Raji (cell line): ENCODE results near the gene AWAT1.

ENCODE experiments used
- POLR2A ChIP-seq: IDR thresholded peaks from 2 replicates; pipeline ENCODE4 v1.6.1; 2011; ENCODE audit warnings: low read depth, low read length, control low read depth; ENCODE audit not compliant: insufficient read depth

The AWAT1 gene

DNA sequence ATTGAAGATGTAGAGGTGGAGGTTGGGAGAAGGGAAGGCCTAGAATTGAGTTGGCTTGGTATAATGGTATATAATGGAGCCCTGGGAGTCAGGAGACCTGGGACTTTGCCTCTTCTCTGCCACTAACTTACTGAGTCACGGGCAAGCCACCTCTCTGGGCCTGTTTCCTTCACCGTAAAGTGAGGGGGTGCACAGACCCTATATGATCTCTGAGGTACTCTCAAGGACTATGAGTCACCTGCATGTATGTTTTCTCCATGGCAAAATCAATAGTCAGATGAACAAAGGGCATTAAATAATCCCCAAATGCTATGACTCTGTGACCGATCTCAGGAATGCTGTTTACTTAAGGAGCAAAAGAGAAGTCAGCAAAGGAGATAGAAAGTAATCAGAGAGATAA is 20.5 kb downstream of the AWAT1 start:
- no peak for TF ChIP-seq POLR2A

DNA sequence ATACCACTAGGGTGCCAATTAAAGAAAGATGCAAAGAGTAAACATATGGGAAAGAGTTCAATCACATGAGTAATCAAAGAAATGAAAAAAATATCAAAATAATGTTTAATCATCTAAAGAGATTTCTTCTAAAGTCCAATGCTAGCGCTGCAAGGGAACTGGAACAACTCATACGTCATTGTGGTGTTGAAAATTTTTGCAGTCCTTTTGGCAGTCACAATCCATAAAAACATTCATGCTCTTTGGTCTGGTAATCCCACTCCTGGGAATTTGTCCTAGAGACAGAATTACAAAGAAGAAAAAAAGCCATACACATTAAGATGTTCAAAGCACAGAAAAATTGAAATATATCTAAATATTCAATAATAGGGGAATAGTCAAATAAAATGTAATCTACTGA is 21.0 kb downstream of the AWAT1 start:
- TF ChIP-seq POLR2A = no peak

DNA sequence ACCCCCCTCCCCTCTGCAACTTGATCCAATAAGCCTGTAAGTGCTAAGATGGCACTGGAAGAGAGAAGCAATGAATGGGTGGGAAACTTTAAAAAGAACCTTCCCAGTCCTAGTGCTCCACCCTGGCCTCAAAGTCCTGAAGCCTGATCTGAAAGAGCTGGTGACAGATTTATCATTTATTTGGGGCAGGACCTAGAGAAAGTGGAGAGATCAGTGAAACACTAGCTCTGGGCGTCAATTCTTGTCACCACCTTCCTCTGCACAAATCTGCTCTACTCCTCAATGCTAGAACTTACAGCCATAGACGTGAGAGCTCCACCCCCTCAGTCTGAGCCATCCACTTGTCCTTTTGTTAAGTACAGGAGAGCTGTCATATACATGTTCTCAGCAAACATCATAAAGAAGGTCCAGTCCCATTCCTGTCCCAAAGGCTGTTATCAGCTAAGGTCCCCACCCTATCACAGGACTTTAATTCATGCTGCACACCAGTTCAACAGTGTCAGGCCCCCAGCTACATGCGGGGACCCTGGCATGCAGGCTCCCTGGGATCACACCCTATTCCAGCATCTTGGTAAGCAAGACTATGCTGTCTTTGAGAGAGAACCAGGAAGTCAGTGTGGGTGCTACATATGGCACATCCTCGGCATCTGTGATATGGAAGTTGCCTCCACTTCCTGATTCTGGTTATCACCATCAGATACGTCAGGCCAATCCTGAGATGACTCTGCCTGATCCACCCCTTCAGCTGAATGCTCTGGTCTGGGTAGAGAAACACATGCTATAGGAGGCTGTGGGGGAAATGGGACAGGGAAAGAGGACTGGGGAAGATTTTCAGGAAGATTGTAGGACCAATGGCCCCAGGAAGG is 23.2 kb downstream of the AWAT1 start:
- TF ChIP-seq POLR2A = no peak

DNA sequence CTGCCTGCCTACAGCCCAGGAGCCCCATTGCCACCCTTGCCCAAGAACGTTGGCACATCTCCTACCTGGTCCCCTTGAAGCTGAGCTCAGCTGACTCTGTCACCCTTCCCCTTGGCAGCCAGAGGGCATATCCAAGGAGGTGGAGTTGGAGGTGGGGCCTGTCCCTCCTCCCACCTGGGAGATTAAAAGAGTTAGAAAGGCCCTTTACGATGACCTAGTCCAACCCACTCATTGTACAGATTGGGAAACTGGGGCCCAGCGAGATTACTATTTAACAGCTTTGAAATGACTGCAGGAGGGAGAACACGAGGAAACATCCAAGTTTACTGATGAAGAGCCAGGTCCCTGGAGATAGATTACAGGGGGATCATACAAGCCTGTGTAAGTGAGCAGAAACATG is 25.6 kb downstream of the AWAT1 start, which contains the start of gene P2RY4:
P2RY4 (minus strand) TSS at position 101 of the 400 bp plus-strand sequence. CDS start 580 bp downstream, outside the sequence.
- TF ChIP-seq POLR2A = no peak

DNA sequence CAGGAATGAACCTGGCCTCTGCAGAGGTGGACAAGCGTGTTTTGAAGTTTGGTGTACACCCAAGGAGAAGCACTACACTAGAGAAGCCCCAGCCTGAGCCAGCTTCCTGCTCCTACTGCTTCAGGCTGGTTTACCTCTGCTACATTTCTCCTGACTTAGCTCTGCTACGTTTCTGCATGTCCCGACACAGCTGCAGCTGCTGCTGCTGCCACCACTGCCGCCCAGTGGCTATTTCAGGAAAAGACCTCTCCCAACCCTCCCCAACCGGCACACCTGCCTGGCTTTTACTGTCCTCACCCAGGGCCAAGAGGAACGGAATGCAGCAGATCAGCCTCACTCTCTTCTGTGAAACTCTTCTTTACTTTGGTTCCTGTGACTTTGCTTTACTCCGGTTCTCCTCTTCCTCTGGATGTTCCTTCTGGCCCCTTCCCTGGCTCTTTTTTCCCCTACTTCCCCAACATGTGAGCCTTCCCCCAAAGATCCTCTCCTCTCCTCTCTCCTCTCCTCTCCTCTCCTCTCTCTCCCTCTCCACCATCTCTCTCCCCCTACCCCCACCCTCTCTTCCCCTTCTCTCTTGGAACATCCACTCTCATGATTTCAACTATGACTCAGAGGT is 28.6 kb downstream of the AWAT1 start:
- TF ChIP-seq POLR2A = no peak

DNA sequence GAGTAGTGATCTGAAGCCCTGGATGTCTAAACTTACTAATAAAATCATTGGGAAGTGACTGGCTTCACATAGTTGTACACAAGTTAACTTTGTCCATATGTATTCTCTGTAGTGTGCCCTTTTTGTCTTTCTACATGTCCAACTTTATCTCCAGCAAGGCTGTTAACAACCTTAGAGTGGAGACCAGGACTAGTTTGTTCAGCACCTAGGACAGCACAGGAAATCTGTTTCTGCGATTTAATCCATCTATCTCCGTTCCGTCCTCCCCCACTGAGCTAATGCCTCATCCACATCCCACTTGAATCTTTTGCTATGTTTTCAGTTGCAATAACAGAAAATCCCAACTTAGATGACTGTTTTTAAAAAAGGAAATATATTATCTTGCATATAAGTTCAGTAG is 30.3 kb downstream of the AWAT1 start:
- no peak for TF ChIP-seq POLR2A

DNA sequence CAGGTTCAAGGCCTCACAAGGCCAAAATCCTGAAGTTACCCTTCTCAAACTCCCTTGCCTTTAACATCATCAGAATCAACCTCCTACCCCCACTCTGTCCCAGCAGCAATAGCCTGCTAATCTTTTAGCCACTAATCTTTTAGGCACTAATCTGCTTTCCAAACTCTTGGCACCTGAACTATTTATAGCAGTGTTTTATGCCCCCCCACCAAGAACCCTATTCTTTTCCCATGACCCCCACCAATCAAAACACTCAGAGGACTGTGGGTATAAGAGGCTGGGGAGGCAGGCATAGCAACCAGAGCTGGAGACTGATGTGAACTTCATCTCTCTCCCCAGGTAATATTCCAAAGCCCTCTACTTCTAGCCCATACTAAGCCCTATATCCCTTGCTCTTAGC is 33.6 kb downstream of the AWAT1 start, which contains the start of gene ARR3:
ARR3 (plus strand) TSS at position 301 of the 400 bp plus-strand sequence. CDS start 1,052 bp downstream, outside the sequence.
- TF ChIP-seq POLR2A = no peak

DNA sequence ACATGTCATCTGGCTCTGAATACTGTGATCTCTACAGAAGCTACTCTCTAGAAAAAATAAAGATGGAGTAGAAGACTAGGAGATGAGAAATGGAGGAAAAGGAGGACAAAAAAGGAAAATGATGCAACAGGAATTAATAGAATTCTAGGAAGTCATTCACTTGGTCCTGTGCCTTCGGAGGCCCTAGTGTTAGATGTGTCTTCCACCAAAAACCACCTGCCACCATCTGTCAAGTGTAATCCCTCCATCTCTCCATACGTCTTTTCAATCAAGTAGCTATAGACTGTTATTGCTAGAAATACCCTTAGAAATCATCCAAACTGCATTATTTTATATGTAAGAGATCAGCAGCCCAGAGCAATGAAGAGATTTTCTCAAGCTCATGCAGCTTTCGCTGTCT is 44.6 kb downstream of the AWAT1 start:
- TF ChIP-seq POLR2A = no peak

DNA sequence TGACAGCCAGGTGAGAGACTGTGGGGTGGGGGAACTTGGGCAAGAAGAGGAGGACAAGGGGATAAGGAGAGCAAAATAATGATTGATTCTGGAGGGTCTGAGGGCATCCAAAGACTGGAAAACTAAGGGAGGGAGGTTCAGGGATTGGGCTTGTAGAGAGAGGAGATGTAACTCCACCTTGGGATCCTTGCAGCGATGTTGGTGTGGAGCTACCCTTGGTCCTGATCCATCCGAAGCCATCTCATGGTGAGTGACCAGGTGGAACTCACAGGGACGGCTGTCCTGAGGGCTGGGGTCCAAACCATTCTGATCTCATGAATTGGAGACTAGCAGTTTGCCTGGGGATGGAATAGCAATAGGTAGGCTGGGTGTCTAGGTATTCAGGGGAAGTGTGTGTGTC is 46.1 kb downstream of the AWAT1 start:
- TF ChIP-seq POLR2A = no peak

DNA sequence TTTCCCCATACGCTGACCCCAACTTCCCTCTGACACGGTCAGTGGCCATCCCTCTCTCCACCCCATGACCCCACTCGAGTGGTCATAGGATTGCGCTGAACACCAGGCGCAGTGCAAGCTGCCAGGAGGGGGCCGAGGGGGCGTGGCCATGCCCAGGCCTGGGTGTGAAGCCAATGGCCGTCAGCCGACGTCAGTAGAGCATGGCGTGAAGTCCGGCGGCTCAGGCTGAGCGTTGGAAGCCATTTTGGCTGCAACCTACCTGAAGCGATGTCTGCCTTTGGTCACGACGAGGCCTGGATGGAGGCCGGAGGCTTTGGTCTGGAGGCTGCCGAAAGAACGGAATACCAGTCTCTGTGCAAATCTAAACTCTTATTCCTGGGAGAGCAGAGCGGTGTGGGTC is 47.5 kb downstream of the AWAT1 start, which contains the start of gene RAB41:
RAB41 (plus strand) TSS at position 222 of the 400 bp plus-strand sequence; CDS start at position 268, 46 bp downstream.
- TF ChIP-seq POLR2A = no peak

DNA sequence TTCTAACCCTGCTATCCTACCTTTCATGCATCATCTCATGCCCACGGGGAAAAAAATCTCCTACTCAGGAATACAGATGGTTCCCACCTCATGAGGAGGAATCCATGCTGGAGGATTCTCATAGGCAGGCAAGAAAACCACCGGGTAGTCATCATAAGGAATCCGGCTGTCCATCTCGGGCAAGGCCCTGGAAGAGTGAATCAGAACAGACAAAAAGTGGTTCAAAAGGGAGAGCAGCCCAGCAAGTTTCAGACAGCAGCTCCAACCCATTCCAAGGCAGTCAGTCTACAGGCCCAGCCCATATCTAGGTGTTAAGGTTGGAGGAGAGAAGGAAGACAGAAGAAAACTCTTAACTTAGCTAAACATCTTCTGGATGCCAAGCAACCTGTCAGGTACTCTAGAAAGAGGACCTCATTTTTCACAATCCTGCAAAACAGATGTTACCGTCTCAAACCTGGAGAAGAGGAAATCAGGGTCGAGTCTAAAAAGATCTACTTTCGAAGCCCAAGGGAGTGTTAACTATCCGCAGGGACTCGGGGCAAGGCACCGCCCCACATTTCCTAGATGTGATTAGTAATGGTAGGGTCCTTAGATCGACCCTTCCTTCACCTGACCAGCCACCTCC is 54.8 kb downstream of the AWAT1 start:
- no peak for TF ChIP-seq POLR2A
